Measurements from ENCODE around the gene AKAP6. TPM values are rescaled to one million over a fixed set of nuclear protein-coding genes. Genes with fewer than 3 reads are reported as not detected.

Gene AKAP6
- total RNA-seq, 1 experiment from 2014 or later = 2.0 TPM

GRCh38 chr14:32426586-32427388, 97.7 kb downstream of the AKAP6 start:
- in situ Hi-C loops (cut with HindIII; ENCODE audit: low pct_unique_long_range_greater_than_20kb, low sequenced_read_pairs) = no loop called here

GRCh38 chr14:32427726-32428528, 98.8 kb downstream of the AKAP6 start:
- peak; percentile 64 for DNase-seq (ENCODE audit: low read depth)
- in situ Hi-C loops (cut with HindIII; ENCODE audit: low pct_unique_long_range_greater_than_20kb, low sequenced_read_pairs) = no loop called here

More at GRCh38 chr14:32426586-32427388, 97.7 kb downstream of the AKAP6 start:
- DNase-seq (ENCODE audit: low read depth) = no peak

GRCh38 chr14:32428875-32429274, 99.8 kb downstream of the AKAP6 start:
- DNase-seq (ENCODE audit: low read depth) = no peak
- in situ Hi-C loops (cut with HindIII; ENCODE audit: low pct_unique_long_range_greater_than_20kb, low sequenced_read_pairs) = no loop called here

GRCh38 chr14:32430326-32430725, 101.2 kb downstream of the AKAP6 start:
- in situ Hi-C loops (cut with HindIII; ENCODE audit: low pct_unique_long_range_greater_than_20kb, low sequenced_read_pairs) = no loop called here
- DNase-seq (ENCODE audit: low read depth) = peak; percentile 67

GRCh38 chr14:32432813-32433538, 103.9 kb downstream of the AKAP6 start:
- no peak for DNase-seq (ENCODE audit: low read depth)
- in situ Hi-C loops (cut with HindIII; ENCODE audit: low pct_unique_long_range_greater_than_20kb, low sequenced_read_pairs) = no loop called here

- no peak for DNase-seq (ENCODE audit: low read depth)
- in situ Hi-C loops (cut with HindIII; ENCODE audit: low pct_unique_long_range_greater_than_20kb, low sequenced_read_pairs) = no loop called here
These were observed 105.1 kb downstream of the AKAP6 start for GRCh38 chr14:32434180-32434579.

GRCh38 chr14:32434880-32435279, 105.8 kb downstream of the AKAP6 start:
- in situ Hi-C loops (cut with HindIII; ENCODE audit: low pct_unique_long_range_greater_than_20kb, low sequenced_read_pairs) = no loop called here

GRCh38 chr14:32435411-32435810, 106.3 kb downstream of the AKAP6 start:
- in situ Hi-C loops (cut with HindIII; ENCODE audit: low pct_unique_long_range_greater_than_20kb, low sequenced_read_pairs) = no loop called here
- no peak for DNase-seq (ENCODE audit: low read depth)

More at GRCh38 chr14:32434880-32435279, 105.8 kb downstream of the AKAP6 start:
- DNase-seq (ENCODE audit: low read depth) = no peak

GRCh38 chr14:32436993-32437392, 107.9 kb downstream of the AKAP6 start:
- DNase-seq (ENCODE audit: low read depth) = no peak
- in situ Hi-C loops (cut with HindIII; ENCODE audit: low pct_unique_long_range_greater_than_20kb, low sequenced_read_pairs) = no loop called here

GRCh38 chr14:32438517-32438916, 109.4 kb downstream of the AKAP6 start:
- no peak for DNase-seq (ENCODE audit: low read depth)
- in situ Hi-C loops (cut with HindIII; ENCODE audit: low pct_unique_long_range_greater_than_20kb, low sequenced_read_pairs) = no loop called here

- no peak for DNase-seq (ENCODE audit: low read depth)
- in situ Hi-C loops (cut with HindIII; ENCODE audit: low pct_unique_long_range_greater_than_20kb, low sequenced_read_pairs) = no loop called here
These were observed 115.0 kb downstream of the AKAP6 start for GRCh38 chr14:32443890-32444661.

- in situ Hi-C loops (cut with HindIII; ENCODE audit: low pct_unique_long_range_greater_than_20kb, low sequenced_read_pairs) = no loop called here
- no peak for DNase-seq (ENCODE audit: low read depth)
These were observed 118.3 kb downstream of the AKAP6 start for GRCh38 chr14:32447371-32447770.

GRCh38 chr14:32449648-32450047, 120.5 kb downstream of the AKAP6 start:
- DNase-seq (ENCODE audit: low read depth) = no peak
- in situ Hi-C loops (cut with HindIII; ENCODE audit: low pct_unique_long_range_greater_than_20kb, low sequenced_read_pairs) = no loop called here

- in situ Hi-C loops (cut with HindIII; ENCODE audit: low pct_unique_long_range_greater_than_20kb, low sequenced_read_pairs) = no loop called here
- no peak for DNase-seq (ENCODE audit: low read depth)
These were observed 122.0 kb downstream of the AKAP6 start for GRCh38 chr14:32450919-32451675.

GRCh38 chr14:32453857-32454810, 125.0 kb downstream of the AKAP6 start:
- DNase-seq (ENCODE audit: low read depth) = no peak
- in situ Hi-C loops (cut with HindIII; ENCODE audit: low pct_unique_long_range_greater_than_20kb, low sequenced_read_pairs) = no loop called here

- no peak for DNase-seq (ENCODE audit: low read depth)
- in situ Hi-C loops (cut with HindIII; ENCODE audit: low pct_unique_long_range_greater_than_20kb, low sequenced_read_pairs) = no loop called here
These were observed 128.3 kb downstream of the AKAP6 start for GRCh38 chr14:32457213-32457920.

Measured in Caki2 (cell line).